ENCODE measurements around the gene RAB11B. TPM values are rescaled to one million over a fixed set of nuclear protein-coding genes. Genes with fewer than 3 reads are reported as not detected.
"Not testable (repeated sequence)": the region's sequence is repeated elsewhere in the genome, so short reads cannot be mapped to it uniquely, and the experiment has no call there.

Gene RAB11B
- 100 to 1,000 TPM; 102 to 105 TPM for total RNA-seq

DNA sequence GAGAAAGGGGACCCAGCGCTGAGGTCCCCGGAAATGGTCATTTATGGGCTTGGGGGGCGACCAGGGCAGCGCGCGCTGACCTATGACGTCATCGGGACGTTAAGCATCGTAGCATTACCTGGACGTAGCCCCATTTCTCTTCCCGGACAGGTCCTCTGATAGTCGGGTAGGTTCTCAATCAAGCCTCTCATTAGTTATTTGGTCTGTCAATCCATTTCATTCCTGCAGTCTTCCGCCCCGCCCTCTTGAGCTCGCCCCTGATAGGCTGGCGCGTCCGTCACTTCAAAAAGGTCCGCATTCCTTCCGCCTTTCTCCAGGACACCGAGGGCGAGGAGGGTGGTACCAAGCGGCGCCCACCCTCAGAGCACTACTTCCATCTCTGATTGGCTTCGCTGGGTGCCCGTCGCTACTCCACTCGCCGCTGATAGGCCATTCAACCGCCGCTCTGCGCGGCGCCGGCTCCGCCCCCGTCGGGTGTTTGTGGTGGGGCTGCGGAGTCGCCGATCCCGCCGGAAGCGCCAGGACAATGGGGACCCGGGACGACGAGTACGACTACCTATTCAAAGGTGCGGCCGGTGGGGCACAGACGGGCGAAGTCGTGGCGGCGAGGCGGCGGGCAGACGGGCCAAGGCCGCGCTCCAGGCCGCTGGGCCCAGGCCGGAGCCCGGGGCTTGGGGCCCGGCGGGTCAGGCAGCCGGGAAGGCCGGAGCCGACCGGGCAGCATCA is at the start of gene RAB11B:
RAB11B (plus strand) TSS at position 470 of the 726 bp plus-strand sequence; CDS start at position 527, 57 bp downstream.
- Mint-ChIP-seq H3K27ac (peak within 1 kb of the TSS; percentile 89 to 95), H3K27me3 (no peaks in the 10 kb centered on the region), H3K36me3 (no peaks in the 10 kb centered on the region), H3K4me3 (peak within 1 kb of the TSS; percentile 90), H3K4me1 (ENCODE audit: low read depth in 2 of 2) (peaks cover 5 to 19% of the 10 kb centered on the region in 2 donors), H3K9me3 (no peaks in the 10 kb centered on the region)
- ATAC-seq, result peak; percentile 95 to 96
- DNase-seq (ENCODE audit: low spot score), result peak; percentile 99

- not testable (repeated sequence) for H3K36me3 Mint-ChIP-seq, H3K27ac Mint-ChIP-seq, H3K9me3 Mint-ChIP-seq, ATAC-seq, H3K27me3 Mint-ChIP-seq
- Mint-ChIP-seq H3K4me1 (ENCODE audit: low read depth in 2 of 2) (peaks cover 7 to 11% of the 10 kb centered on the region in 2 donors), H3K4me3 (peak overlapping the region; percentile 3)
- peak; percentile 25 for DNase-seq (ENCODE audit: low spot score)
Measured at GRCh38 chr19:8341504-8341903, 48.7 kb upstream of the RAB11B start.

DNA sequence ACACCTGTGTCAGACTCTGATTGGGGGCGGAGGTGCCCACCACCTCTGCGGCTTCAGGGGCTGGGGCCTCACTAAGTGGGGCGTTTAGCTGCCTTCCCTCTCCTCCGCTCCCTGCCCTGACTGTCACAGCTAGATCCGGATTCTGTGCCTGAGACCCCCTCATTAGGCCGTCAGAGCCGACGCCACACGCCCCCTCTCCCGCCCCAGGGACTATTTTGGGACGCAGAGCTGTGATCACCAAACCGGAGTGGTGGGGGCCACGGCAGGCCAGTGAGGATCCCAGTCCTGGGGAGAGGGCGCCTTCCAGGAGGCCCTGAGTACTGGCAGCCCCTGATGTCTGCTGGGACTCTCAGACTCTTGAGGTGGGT is 47.9 kb upstream of the RAB11B start:
- H3K4me1 Mint-ChIP-seq (ENCODE audit: low read depth in 2 of 2), result peaks cover 7 to 9% of the 10 kb centered on the region in 2 donors
- DNase-seq (ENCODE audit: low spot score), result peak; percentile 59
- H3K36me3 Mint-ChIP-seq, result no peaks in the 10 kb centered on the region
- no peaks in the 10 kb centered on the region for H3K9me3 Mint-ChIP-seq
- H3K4me3 Mint-ChIP-seq, result peak overlapping the region; percentile 3
- no peaks in the 10 kb centered on the region for H3K27me3 Mint-ChIP-seq
- no peak overlapping the region for H3K27ac Mint-ChIP-seq
- no peak for ATAC-seq

GRCh38 chr19:8342684-8343482 is 47.3 kb upstream of the RAB11B start, which contains the start of gene KANK3:
Gene KANK3 (minus strand): TSS chr19:8343262. CDS start chr19:8337828, 5,434 bp downstream.
- DNase-seq (ENCODE audit: low spot score) (peak; percentile 98), ATAC-seq (peak; percentile 100)
- H3K27me3 Mint-ChIP-seq, result no peaks in the 10 kb centered on the region
- no peak within 1 kb of the TSS for H3K27ac Mint-ChIP-seq
- H3K4me1 Mint-ChIP-seq (ENCODE audit: low read depth in 2 of 2), result peaks cover 7 to 9% of the 10 kb centered on the region in 2 donors
- peak within 1 kb of the TSS; percentile 75 for H3K4me3 Mint-ChIP-seq
- H3K36me3 Mint-ChIP-seq, result no peaks in the 10 kb centered on the region
- H3K9me3 Mint-ChIP-seq, result no peaks in the 10 kb centered on the region

- ATAC-seq, result no peak
- DNase-seq (ENCODE audit: low spot score), result no peak
- H3K36me3 Mint-ChIP-seq, result no peaks in the 10 kb centered on the region
- peaks cover 7 to 9% of the 10 kb centered on the region in 2 donors for H3K4me1 Mint-ChIP-seq (ENCODE audit: low read depth in 2 of 2)
- no peaks in the 10 kb centered on the region for H3K27me3 Mint-ChIP-seq
- H3K9me3 Mint-ChIP-seq, result no peaks in the 10 kb centered on the region
- H3K27ac Mint-ChIP-seq, result no peak overlapping the region
- peak overlapping the region; percentile 75 for H3K4me3 Mint-ChIP-seq
Measured at GRCh38 chr19:8343483-8343844, 46.7 kb upstream of the RAB11B start.

DNA sequence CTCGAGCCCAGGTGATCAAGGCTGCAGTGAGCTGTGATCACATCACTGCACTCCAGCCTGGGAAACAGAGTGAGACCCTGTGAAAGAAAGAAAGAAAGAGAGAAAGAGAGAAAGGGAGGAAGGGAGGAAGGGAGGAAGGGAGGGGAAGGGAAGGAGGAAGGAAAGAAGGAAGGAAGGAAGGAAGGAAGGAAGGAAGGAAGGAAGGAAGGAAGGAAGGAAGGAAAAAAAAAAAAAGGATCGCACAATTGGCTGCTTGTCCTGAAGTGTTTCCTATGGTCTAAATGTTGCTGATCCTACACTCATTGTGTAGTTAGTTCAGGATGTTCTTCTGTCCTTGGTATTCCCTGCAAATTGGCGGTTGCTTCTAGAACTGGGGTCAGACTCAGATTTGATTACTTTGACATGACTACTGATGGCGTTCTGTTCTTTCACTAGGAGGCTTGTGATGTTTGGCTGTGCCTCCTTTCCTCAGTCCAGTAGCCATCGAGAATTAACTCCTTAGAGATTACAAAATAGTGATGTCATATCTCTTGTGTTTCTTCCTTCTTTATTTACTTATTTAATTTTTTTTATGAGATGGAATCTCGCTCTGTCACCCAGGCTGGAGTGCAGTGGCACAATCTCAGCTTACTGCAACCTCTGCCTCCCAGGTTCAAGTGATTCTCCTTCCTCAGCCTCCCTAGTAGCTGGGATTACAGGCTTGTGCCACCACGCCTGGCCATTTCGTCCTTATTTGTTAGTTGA is 40.4 kb upstream of the RAB11B start:
- H3K4me1 Mint-ChIP-seq (ENCODE audit: low read depth in 2 of 2); H3K36me3 Mint-ChIP-seq; ATAC-seq; H3K4me3 Mint-ChIP-seq; DNase-seq (ENCODE audit: low spot score); H3K9me3 Mint-ChIP-seq; H3K27ac Mint-ChIP-seq: not testable (repeated sequence)
- H3K27me3 Mint-ChIP-seq, result peaks cover 18 to 19% of the 10 kb centered on the region in 2 donors

DNA sequence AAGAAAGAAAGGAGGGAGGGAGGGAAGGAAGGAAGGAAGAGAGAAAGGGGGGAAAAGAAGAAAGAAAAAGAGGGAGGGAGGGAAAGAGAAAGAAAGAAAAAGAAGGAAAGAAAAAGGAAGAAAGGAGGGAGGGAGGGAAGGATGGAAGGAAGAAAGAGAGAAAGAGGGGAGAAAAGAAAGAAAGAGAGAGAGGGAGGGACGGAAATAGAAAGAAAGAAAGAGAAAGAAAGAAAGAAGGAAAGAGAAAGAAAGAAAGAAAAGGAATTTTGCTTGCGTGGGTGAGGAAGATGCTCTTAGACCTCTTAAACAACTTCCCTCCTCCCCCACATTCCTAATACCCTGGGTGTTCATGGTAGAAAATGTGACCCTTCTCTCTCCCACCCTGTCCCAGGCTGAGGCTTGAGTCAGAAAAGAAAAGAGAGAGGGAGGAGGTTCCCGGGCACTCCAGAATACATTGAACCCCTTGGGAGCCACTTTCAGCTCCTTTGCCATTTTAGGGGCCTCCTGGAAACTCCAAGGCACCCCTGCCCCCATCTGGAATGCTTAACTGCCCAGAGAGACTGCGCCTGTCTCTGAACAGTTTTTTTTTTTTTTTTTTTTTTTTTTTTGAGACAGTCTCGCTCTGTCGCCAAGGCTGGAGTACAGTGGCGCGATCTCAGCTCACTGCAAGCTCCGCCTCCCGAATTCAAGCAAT is 37.9 kb upstream of the RAB11B start:
- ATAC-seq (no peak), DNase-seq (ENCODE audit: low spot score) (peak; percentile 46)
- H3K4me3 Mint-ChIP-seq, result no peak overlapping the region
- no peak overlapping the region for H3K27ac Mint-ChIP-seq
- peaks cover 18 to 19% of the 10 kb centered on the region in 2 donors for H3K27me3 Mint-ChIP-seq
- no peaks in the 10 kb centered on the region for H3K36me3 Mint-ChIP-seq
- H3K9me3 Mint-ChIP-seq, result no peaks in the 10 kb centered on the region
- peaks cover 9 to 11% of the 10 kb centered on the region in 2 donors for H3K4me1 Mint-ChIP-seq (ENCODE audit: low read depth in 2 of 2)

GRCh38 chr19:8352845-8353244 is 37.3 kb upstream of the RAB11B start:
- not testable (repeated sequence) for H3K27ac Mint-ChIP-seq; DNase-seq (ENCODE audit: low spot score); H3K36me3 Mint-ChIP-seq; H3K9me3 Mint-ChIP-seq; ATAC-seq; H3K4me3 Mint-ChIP-seq
- H3K4me1 Mint-ChIP-seq (ENCODE audit: low read depth in 2 of 2), result peaks cover 9 to 11% of the 10 kb centered on the region in 2 donors
- H3K27me3 Mint-ChIP-seq, result peaks cover 18 to 19% of the 10 kb centered on the region in 2 donors

- Mint-ChIP-seq H3K27me3 (peaks cover 14% of the 10 kb centered on the region in 2 donors), H3K36me3 (no peaks in the 10 kb centered on the region), H3K27ac (peak overlapping the region; percentile 5 to 25), H3K4me1 (ENCODE audit: low read depth in 2 of 2) (peaks cover 9 to 11% of the 10 kb centered on the region in 2 donors), H3K9me3 (no peaks in the 10 kb centered on the region), H3K4me3 (no peak overlapping the region)
- no peak for DNase-seq (ENCODE audit: low spot score)
- ATAC-seq, result peak; percentile 82 to 86
Measured at GRCh38 chr19:8355631-8356402, 34.3 kb upstream of the RAB11B start.

- DNase-seq (ENCODE audit: low spot score) (no peak), ATAC-seq (no peak)
- H3K27me3 Mint-ChIP-seq, result peaks cover 4 to 9% of the 10 kb centered on the region in 2 donors
- H3K9me3 Mint-ChIP-seq, result no peaks in the 10 kb centered on the region
- H3K36me3 Mint-ChIP-seq, result no peaks in the 10 kb centered on the region
- no peak overlapping the region for H3K27ac Mint-ChIP-seq
- peaks cover 9 to 14% of the 10 kb centered on the region in 2 donors for H3K4me1 Mint-ChIP-seq (ENCODE audit: low read depth in 2 of 2)
- no peak overlapping the region for H3K4me3 Mint-ChIP-seq
Measured at GRCh38 chr19:8357007-8357521, 33.1 kb upstream of the RAB11B start.

DNA sequence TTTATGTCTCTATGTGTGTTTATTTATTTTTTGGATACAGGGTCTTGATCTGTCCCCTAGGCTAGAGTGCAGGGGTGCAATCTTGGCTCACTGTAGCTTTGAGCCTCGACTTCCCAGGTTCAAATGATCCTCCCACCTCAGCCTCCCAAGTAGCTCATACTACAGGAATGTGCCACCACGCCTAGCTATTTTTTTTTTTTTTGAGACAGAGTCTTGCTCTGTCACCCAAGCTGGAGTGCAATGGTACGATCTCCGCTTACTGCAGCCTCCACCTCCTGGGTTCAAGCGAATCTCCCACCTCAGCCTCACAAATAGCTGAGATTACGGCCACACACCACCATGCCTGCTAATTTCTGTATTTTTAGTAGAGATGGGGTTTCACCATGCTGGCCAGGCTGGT is 31.2 kb upstream of the RAB11B start:
- Mint-ChIP-seq H3K4me3 (no peak overlapping the region), H3K36me3 (no peaks in the 10 kb centered on the region), H3K9me3 (no peaks in the 10 kb centered on the region), H3K27me3 (peaks cover 8% of the 10 kb centered on the region in 2 donors), H3K4me1 (ENCODE audit: low read depth in 2 of 2) (peaks cover 17 to 19% of the 10 kb centered on the region in 2 donors), H3K27ac (no peak overlapping the region)
- DNase-seq (ENCODE audit: low spot score) (no peak), ATAC-seq (no peak)

GRCh38 chr19:8360196-8360595 is 30.0 kb upstream of the RAB11B start:
- H3K4me3 Mint-ChIP-seq, result no peak overlapping the region
- no peaks in the 10 kb centered on the region for H3K36me3 Mint-ChIP-seq
- H3K27me3 Mint-ChIP-seq, result peaks cover 7 to 8% of the 10 kb centered on the region in 2 donors
- no peak for ATAC-seq
- H3K9me3 Mint-ChIP-seq, result no peaks in the 10 kb centered on the region
- H3K27ac Mint-ChIP-seq, result no peak overlapping the region
- H3K4me1 Mint-ChIP-seq (ENCODE audit: low read depth in 2 of 2), result peaks cover 17 to 21% of the 10 kb centered on the region in 2 donors
- DNase-seq (ENCODE audit: low spot score), result no peak
